ENCODE results near the gene ZNF175.

ZNF175 gene

GRCh38 chr19:51641648-51642047 lies 70.6 kb downstream of the ZNF175 start:
- no peak for TF ChIP-seq SIN3A (IDR thresholded peaks at IDR 0.05; ENCODE audit: borderline replicate concordance, insufficient read depth, low read length)
- TF ChIP-seq FOXP2 (optimal IDR thresholded peaks at IDR 0.05; ENCODE audit: borderline replicate concordance, extremely low read depth, extremely low read length, insufficient read depth), result no peak
- TF ChIP-seq TAF1 (IDR thresholded peaks at IDR 0.05; ENCODE audit: borderline replicate concordance, insufficient read depth, low read length), result no peak
- TF ChIP-seq REST (IDR thresholded peaks at IDR 0.05; ENCODE audit: insufficient read depth in 1 of 2, low read depth in 2 of 2, low read length in 2 of 2), result no peak
- TF ChIP-seq POLR2AphosphoS5 (IDR thresholded peaks at IDR 0.05; ENCODE audit: low read depth, low read length), result no peak

All from PFSK-1 (cell line).